ENCODE data around the gene SAP130.

GRCh38 chr2:128028668-128029054 is 802 bp upstream of the SAP130 start:
- TF ChIP-seq FOXK2 (IDR thresholded peaks at IDR 0.05) = no peak
- no peak for TF ChIP-seq TARDBP (IDR thresholded peaks at IDR 0.05)
- TF ChIP-seq FOXM1 (IDR thresholded peaks at IDR 0.05; ENCODE audit: borderline replicate concordance) = no peak
- TF ChIP-seq FOXA1 (IDR thresholded peaks at IDR 0.05) = no peak
- no peak for TF ChIP-seq SUZ12 (IDR thresholded peaks at IDR 0.05)
- TF ChIP-seq PKNOX1 (IDR thresholded peaks at IDR 0.05) = no peak
- TF ChIP-seq NFRKB (IDR thresholded peaks at IDR 0.05) = no peak
- TF ChIP-seq ZNF384 (IDR thresholded peaks at IDR 0.05) = no peak
